T47D (cell line): ENCODE data around the gene ITGB6.

Source experiments
- DNase-seq, 2 experiments: peaks; one replicate each; pipeline versions ENCODE4 v3.0.0 to v3.0.0-alpha.2; 2011 to 2012; ENCODE audit warnings: low read depth in 1 of 2, low spot score in 1 of 2
- JUND ChIP-seq: IDR thresholded peaks from 2 replicates; pipeline ENCODE4 v1.6.1; 2012; ENCODE audit warnings: low read depth
- in situ Hi-C: cut with HindIII; loops from 2 replicates; pipeline ENCODE4 v1.10.0; 2016; ENCODE audit warnings: low sequenced_read_pairs, low pct_unique_long_range_greater_than_20kb

The ITGB6 gene, protein sequence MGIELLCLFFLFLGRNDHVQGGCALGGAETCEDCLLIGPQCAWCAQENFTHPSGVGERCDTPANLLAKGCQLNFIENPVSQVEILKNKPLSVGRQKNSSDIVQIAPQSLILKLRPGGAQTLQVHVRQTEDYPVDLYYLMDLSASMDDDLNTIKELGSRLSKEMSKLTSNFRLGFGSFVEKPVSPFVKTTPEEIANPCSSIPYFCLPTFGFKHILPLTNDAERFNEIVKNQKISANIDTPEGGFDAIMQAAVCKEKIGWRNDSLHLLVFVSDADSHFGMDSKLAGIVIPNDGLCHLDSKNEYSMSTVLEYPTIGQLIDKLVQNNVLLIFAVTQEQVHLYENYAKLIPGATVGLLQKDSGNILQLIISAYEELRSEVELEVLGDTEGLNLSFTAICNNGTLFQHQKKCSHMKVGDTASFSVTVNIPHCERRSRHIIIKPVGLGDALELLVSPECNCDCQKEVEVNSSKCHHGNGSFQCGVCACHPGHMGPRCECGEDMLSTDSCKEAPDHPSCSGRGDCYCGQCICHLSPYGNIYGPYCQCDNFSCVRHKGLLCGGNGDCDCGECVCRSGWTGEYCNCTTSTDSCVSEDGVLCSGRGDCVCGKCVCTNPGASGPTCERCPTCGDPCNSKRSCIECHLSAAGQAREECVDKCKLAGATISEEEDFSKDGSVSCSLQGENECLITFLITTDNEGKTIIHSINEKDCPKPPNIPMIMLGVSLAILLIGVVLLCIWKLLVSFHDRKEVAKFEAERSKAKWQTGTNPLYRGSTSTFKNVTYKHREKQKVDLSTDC

GRCh38 chr2:160199683-160200389 lies at the start of gene ITGB6:
Gene ITGB6, minus strand, starts transcription at chr2:160200272. Its CDS starts 209 bp downstream, at chr2:160200063.
- DNase-seq = no peak
- in situ Hi-C loops = no loop called here
- no peak for TF ChIP-seq JUND

DNA sequence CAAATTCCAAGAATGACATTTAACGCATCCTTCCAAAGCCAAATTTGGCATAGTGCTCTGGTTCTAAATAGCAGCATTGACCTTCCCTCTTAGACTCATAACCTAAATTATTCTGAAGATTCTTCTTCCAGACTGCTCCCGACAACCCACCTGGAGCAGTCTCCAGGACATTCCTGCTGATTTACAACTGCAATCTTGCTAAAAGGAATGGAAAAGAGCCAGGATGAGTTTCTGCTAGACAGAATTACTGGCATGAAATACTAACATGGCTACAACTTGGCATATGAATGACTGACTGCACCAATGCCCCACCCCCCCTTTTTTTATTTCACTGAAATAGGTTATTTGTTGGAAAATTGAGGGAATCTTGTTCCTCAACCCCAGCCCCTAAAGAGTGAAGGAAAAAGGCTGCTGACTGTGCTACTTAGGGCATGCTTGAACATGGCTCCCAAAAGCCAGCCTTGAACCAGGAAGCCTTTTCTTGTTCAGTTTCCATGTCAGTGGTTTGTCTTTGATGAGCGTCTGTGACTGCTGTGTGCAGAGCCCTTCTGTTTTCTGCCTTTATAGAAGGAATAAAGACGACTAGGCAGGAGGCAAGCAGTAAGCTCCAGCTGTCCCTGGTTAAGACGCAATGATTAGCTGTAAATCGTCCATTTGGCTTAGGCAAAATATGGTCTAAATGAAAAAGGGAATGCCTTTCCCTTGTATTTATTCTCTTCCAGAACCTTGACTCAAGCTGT lies 47.4 kb upstream of the ITGB6 start:
- DNase-seq = no peak
- in situ Hi-C loops = no loop called here
- TF ChIP-seq JUND = no peak

GRCh38 chr2:160246356-160246755 lies 46.3 kb upstream of the ITGB6 start:
- in situ Hi-C loops = no loop called here
- TF ChIP-seq JUND = no peak
- DNase-seq = no peak

- DNase-seq = no peak
- in situ Hi-C loops = no loop called here
- no peak for TF ChIP-seq JUND
These were observed 45.6 kb upstream of the ITGB6 start for GRCh38 chr2:160245614-160246155.

- TF ChIP-seq JUND = no peak
- in situ Hi-C loops = no loop called here
- DNase-seq = no peak
These were observed 43.0 kb upstream of the ITGB6 start for GRCh38 chr2:160242893-160243564.

DNA sequence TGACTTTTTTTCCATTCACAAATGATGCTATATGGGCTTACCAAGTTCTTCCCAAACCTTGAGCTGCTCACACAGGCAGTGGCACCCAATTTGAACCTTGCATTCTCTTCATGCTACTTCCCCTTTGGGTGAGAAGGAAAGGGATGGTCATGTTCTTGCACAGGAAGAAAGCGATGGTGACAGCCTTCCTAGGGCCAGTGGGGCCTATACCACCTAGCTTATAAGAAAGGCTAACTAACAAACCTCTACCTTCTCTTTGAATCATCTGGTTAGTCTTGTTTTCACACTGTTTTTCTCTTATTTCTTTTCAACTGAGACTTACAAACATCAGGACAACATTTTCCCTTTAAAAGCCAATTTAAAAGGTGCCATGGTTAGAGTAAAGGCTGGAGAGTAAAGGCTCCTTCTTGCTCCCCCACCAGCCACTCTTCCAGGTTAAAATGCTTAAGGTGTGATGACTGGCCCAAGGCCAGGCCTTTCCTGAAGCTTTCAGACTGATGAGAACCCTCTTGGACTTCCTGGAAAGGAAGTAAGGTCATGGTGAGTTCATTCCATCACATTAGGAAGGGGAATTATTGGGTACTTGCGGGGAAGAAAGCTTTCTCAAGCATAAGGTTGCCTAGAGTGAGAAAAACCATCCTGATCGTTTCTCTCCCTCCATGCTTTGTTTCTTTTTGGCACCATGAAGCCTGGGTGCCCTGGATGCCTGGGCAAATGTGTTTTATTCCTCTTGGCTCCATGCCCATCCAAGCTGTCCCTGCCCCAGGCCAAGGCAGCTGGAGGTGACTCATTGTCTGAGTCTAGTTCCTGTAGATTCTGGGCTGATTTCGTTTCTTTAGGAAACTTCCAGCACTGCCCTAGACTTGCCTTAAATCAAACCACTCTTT lies 41.4 kb upstream of the ITGB6 start:
- in situ Hi-C loops = no loop called here
- peak in 1 of 2 experiments; percentile 85 for DNase-seq
- TF ChIP-seq JUND = peak; percentile 83

DNA sequence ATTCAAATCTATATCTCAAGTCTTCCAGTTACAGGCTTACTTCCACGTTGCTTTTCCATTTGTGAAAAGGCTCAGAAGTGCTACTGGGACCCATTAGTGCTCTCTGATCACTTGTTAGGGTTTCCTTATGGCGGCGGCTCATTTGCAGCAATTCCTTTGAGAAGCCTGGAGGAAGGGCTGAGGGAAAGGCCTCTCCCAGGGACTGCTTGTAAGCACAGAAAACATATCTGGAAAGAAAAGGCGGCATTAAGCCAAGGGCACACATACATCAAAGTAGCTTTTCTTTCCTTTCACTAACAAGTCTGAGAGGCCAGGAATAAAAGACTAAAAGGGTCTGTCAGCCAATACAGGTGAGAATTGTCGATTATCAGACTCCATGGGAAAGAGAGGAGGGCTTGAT lies 39.4 kb upstream of the ITGB6 start:
- in situ Hi-C loops = no loop called here
- DNase-seq = no peak
- no peak for TF ChIP-seq JUND

DNA sequence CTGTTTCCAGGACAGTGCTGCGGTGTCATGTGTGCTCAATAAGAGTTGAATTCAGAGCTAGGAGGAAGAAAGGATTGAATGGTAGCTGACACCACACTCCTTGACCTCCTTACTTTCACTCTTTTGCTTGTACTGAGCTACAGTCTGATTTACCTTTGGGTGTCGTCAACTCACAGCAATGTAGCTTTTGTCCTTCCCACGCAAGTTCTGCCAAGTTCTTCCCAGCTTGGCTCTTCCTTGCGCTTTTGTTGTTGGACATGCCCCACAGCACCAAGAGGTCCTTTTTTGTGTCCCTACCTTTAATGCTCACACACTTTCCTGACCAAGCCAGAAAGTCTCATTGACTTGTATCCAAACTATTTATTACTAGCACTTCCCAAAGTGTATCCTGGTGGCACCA lies 38.3 kb upstream of the ITGB6 start:
- TF ChIP-seq JUND = no peak
- in situ Hi-C loops = no loop called here

DNA sequence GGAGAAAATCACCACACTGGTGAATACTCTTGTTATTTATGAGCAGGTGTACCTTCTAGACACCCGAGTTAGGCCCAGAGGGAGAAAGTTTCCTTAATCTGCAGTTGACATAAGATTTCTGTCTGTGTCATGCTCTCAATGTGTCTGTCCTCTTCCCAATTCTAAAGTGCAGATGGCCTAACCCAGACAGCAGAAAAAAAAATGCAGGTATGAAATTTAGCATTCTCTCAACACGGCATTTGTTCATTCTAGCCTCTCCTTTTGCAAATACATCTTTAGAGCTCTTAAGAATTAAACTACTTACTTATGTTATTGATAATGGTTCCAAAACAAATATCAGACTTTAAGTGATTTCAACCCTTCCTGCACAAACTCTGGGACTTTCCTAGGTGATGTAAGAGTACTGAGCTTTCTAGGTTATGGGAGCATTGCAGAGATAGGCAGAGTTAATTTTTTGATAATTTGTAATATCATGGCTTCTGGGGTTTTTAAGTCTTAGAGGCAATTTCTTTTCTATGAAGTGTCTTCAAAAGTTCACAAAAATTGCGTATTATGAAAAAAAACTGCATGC lies 32.9 kb upstream of the ITGB6 start:
- in situ Hi-C loops = no loop called here
- no peak for DNase-seq
- TF ChIP-seq JUND = no peak

More for the DNA sequence above, 38.3 kb upstream of the ITGB6 start:
- DNase-seq = peak in 1 of 2 experiments; percentile 66

DNA sequence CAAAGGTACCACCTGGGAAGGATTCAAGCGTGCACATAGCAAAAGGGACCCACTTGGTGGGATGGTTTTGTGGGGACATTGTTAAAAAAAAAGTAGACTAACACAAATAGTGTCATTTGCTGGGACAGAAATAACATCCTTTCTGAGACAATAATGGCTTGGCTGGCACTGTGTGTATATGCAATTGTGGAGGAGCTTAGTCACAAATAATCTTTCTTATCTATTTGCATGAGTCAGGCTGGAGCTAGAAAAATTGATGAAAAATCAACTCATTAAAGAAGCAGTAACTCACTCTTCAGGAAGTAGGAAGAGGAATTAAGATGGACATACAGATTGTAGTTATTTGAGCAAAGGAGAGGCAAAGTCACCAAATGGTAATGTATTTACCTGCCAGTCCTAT lies 29.5 kb upstream of the ITGB6 start:
- in situ Hi-C loops = no loop called here
- TF ChIP-seq JUND = peak; percentile 62
- DNase-seq = peak in 1 of 2 experiments; percentile 66
